Right lobe of liver (tissue), 6 donors: ENCODE measurements around the gene TLX2. TPM values are rescaled to one million over a fixed set of nuclear protein-coding genes. Genes with fewer than 3 reads are reported as not detected.
A peak's percentile ranks its signal among the peaks of the same experiment; 100 is the strongest.
"Not testable (repeated sequence)": the region's sequence is repeated elsewhere in the genome, so short reads cannot be mapped to it uniquely, and the experiment has no call there.

ENCODE experiments used
- ATAC-seq, 4 donors: fragments of 200-7000 bp; cut with Tn5 transposase; one replicate each; pipeline ENCODE4 v1.9.1; 2020; ENCODE audit warnings: mild to moderate bottlenecking in 4 of 4, moderate library complexity in 4 of 4
- DNase-seq, 3 donors: peaks; one replicate each; pipeline ENCODE4 v3.0.0-alpha.2; 2020
- H3K27ac ChIP-seq, 3 donors: fragments of 200-600 bp; one replicate each; pipeline ENCODE4 v1.8.0; 2022
- H3K27me3 ChIP-seq, 2 donors: fragments of 200-600 bp; one replicate each; pipeline ENCODE4 v1.8.0; 2022
- H3K36me3 ChIP-seq, 4 donors: fragments of 200-600 bp; sonication (generic) in 1 of 4; one replicate each; pipeline versions ENCODE4 v1.5.1 to v1.8.0; 2017 to 2022; ENCODE audit warnings: control low read depth in 1 of 4
- H3K4me1 ChIP-seq, 4 donors: fragments of 200-600 bp; sonication (generic) in 1 of 4; one replicate each; pipeline versions ENCODE4 v1.5.1 to v1.8.0; 2017 to 2022; ENCODE audit warnings: control low read depth in 1 of 4
- H3K4me3 ChIP-seq, 3 donors: fragments of 200-600 bp; one replicate each; pipeline ENCODE4 v1.8.0; 2022
- H3K9me3 ChIP-seq, 4 donors: fragments of 200-600 bp; sonication (generic) in 1 of 4; one replicate each; pipeline versions ENCODE4 v1.5.1 to v1.8.0; 2017 to 2022; ENCODE audit warnings: control low read depth in 1 of 4
- CTCF ChIP-seq, 4 donors: fragments of 200-600 bp in 3 of 4; fragments of 450-650 bp in 1 of 4; IDR thresholded peaks; one replicate each; pipeline versions ENCODE4 v1.5.1 to v1.8.0; 2016 to 2022; ENCODE audit warnings: antibody characterized with exemption in 4 of 4, mild to moderate bottlenecking in 2 of 4
- POLR2A ChIP-seq: fragments of 450-650 bp; IDR thresholded peaks from one replicate; pipeline ENCODE4 v1.6.1; 2017; ENCODE audit warnings: antibody characterized with exemption, mild to moderate bottlenecking
- WGBS: methylation state at CpG from one replicate; pipeline ENCODE4 v1.1.6; 2018; ENCODE audit warnings: low coverage, low lambda C conversion rate; ENCODE audit not compliant: insufficient coverage; ENCODE audit errors: missing lambda C conversion rate; 5-methylcytosine and 5-hydroxymethylcytosine counted together
- intact Hi-C, 2 donors: fragments of 100-400 bp; cut with DNase I; formaldehyde crosslinking; loops; one replicate each; pipeline versions ENCODE4 v1.11.2 to v1.14.1; 2022
- total RNA-seq, 6 experiments: library from RNA; depleted of rRNA in 2 of 6; stranded (reverse); fragments of >200 nt in 2 of 6; fragmentation: NEBNext Ultra II Directional in 3 of 6; extraction: Animal tissue kit (Norgen Biotek cat#: 25700) in 3 of 6; gene quantifications; one replicate each; pipeline versions ENCODE4 v1.1.0 to v1.2.4, GENCODE V29; 2016 to 2023
- donor health status: DM: no; HTN: yes; CAD: no.
- donor health status: DM: no; HTN: no; CAD: no.
- donor health status: DM: no; HTN: no; CAD: no.
- donor health status: DM: no; HTN: yes; CAD: no.
- donor health status: DM: no; HTN: yes; CAD: no.

The TLX2 gene
- total RNA-seq, 6 experiments from 2014 or later, result not detected

GRCh38 chr2:74481961-74482800 is 32.1 kb upstream of the TLX2 start:
- peak in 1 of 3 donors; percentile 52 for DNase-seq
- no peaks in the 10 kb centered on the region for H3K27me3 ChIP-seq
- WGBS, result 4% methylated on average over 8 of the region's 80 CpGs
- H3K4me1 ChIP-seq, result peaks cover 0 to 46% (median 13%) of the 10 kb centered on the region in 4 donors
- intact Hi-C loops, result no loop called here
- TF ChIP-seq POLR2A, result no peak
- peaks cover 0 to 16% (median 2%) of the 10 kb centered on the region in 4 donors for H3K36me3 ChIP-seq
- H3K27ac ChIP-seq, result peak overlapping the region; percentile 71 to 84 (median 80)
- peak overlapping the region; percentile 93 to 99 (median 97) for H3K4me3 ChIP-seq
- peak; percentile 52 to 65 (median 59) for ATAC-seq
- no peaks in the 10 kb centered on the region for H3K9me3 ChIP-seq

GRCh38 chr2:74482801-74483674 is 31.2 kb upstream of the TLX2 start, which contains the start of the genes CCDC142 and TTC31:
TSS of gene CCDC142 (minus strand) at chr2:74482998. CDS start at chr2:74482837, 161 bp downstream.
TSS of gene TTC31 (plus strand) at chr2:74483081. CDS start at chr2:74483096, 15 bp downstream.
- WGBS, result under 1% methylated on average over 35 of the region's 50 CpGs

GRCh38 chr2:74483675-74484164 is 30.5 kb upstream of the TLX2 start:
- peaks cover 0 to 16% (median 2%) of the 10 kb centered on the region in 4 donors for H3K36me3 ChIP-seq
- ATAC-seq, intact Hi-C loops, H3K9me3 ChIP-seq, H3K27me3 ChIP-seq, DNase-seq: not testable (repeated sequence)
- H3K27ac ChIP-seq, result peak overlapping the region in 1 of 3 donors; percentile 84
- peaks cover 0 to 55% (median 19%) of the 10 kb centered on the region in 4 donors for H3K4me1 ChIP-seq
- 64% methylated on average over 17 of the region's 19 CpGs for WGBS
- H3K4me3 ChIP-seq, result peak overlapping the region; percentile 93 to 99 (median 97)

More at GRCh38 chr2:74482801-74483674, 31.2 kb upstream of the TLX2 start, which contains the start of the genes CCDC142 and TTC31:
- Histone ChIP-seq H3K4me1 (peaks cover 0 to 48% (median 16%) of the 10 kb centered on the region in 4 donors), H3K27ac (peak within 1 kb of the TSS; percentile 71 to 84 (median 80)), H3K4me3 (peak within 1 kb of the TSS; percentile 93 to 99 (median 97)), H3K9me3 (no peaks in the 10 kb centered on the region), H3K27me3 (no peaks in the 10 kb centered on the region), H3K36me3 (peaks cover 0 to 16% (median 2%) of the 10 kb centered on the region in 4 donors)
- peak; percentile 57 for TF ChIP-seq POLR2A
- peak; percentile 88 to 92 (median 90) for TF ChIP-seq CTCF (IDR thresholded peaks at IDR 0.05)
- intact Hi-C loops, result no loop called here
- ATAC-seq, result peak; percentile 92 to 95 (median 93)
- DNase-seq, result peak; percentile 95 to 97 (median 96)

- TF ChIP-seq CTCF (IDR thresholded peaks at IDR 0.05) (no peak), POLR2A (no peak)
- H3K4me1 ChIP-seq, result peaks cover 0 to 70% (median 23%) of the 10 kb centered on the region in 4 donors
- intact Hi-C loops, result loop anchor here in 1 of 2 donors (5.0 kb wide), 1 partner anchor 41 kb away; the partner anchor contains the start of genes AUP1, DQX1 and HTRA2
- peak overlapping the region in 1 of 3 donors; percentile 57 for H3K27ac ChIP-seq
- no peak overlapping the region for H3K4me3 ChIP-seq
- WGBS, result 51% methylated on average over 2 of the region's 2 CpGs
- no peak for DNase-seq
- peak in 2 of 4 donors; percentile 11 to 27 for ATAC-seq
- peaks cover 0 to 15% (median 1%) of the 10 kb centered on the region in 4 donors for H3K36me3 ChIP-seq
- H3K27me3 ChIP-seq, result no peaks in the 10 kb centered on the region
- H3K9me3 ChIP-seq, result no peaks in the 10 kb centered on the region
These were observed 28.1 kb upstream of the TLX2 start for GRCh38 chr2:74486141-74486540.
